B cell (primary cell): ENCODE measurements around the gene ZXDB.
"Not testable (repeated sequence)": the region's sequence is repeated elsewhere in the genome, so short reads cannot be mapped to it uniquely, and the experiment has no call there.

Experiments used
- CTCF ChIP-seq: fragments of 200-600 bp; IDR thresholded peaks from one replicate; pipeline ENCODE4 v1.8.0; 2022; ENCODE audit warnings: antibody characterized with exemption, mild to moderate bottlenecking
- EZH2 ChIP-seq: IDR thresholded peaks from 2 replicates; pipeline ENCODE4 v1.6.1; 2012; ENCODE audit warnings: borderline replicate concordance, low read depth, mild to moderate bottlenecking, moderate library complexity, low read length; ENCODE audit not compliant: insufficient read depth, poor library complexity, severe bottlenecking

GRCh38 chrX:57591284-57592159 is at the start of gene ZXDB:
- not testable (repeated sequence) for TF ChIP-seq CTCF, EZH2
